IMR-90 (cell line): Measurements from ENCODE around the gene SAT1.

Experiments
- MAZ ChIP-seq: IDR thresholded peaks from 2 replicates; pipeline ENCODE4 v1.6.1; 2012; ENCODE audit warnings: low read depth, mild to moderate bottlenecking, low read length, improper control_type of control experiment, moderate library complexity, borderline replicate concordance
- POLR2A ChIP-seq: IDR thresholded peaks from 2 replicates; pipeline ENCODE4 v1.6.1; 2012; ENCODE audit warnings: mild to moderate bottlenecking, low read depth, low read length
- RFX5 ChIP-seq: IDR thresholded peaks from 2 replicates; pipeline ENCODE4 v1.8.0; 2012; ENCODE audit warnings: low read depth, mild to moderate bottlenecking, low read length, moderate library complexity
- TF ChIP-seq, protein P1 (sequence below): conservative IDR thresholded peaks from 2 replicates; pipeline ENCODE4 v1.5.1; 2012; ENCODE audit warnings: mild to moderate bottlenecking, low read depth, low read length, improper control_type of control experiment

GRCh38 chrX:23749129-23749528, 33.8 kb upstream of the SAT1 start:
- TF ChIP-seq, protein P1, sequence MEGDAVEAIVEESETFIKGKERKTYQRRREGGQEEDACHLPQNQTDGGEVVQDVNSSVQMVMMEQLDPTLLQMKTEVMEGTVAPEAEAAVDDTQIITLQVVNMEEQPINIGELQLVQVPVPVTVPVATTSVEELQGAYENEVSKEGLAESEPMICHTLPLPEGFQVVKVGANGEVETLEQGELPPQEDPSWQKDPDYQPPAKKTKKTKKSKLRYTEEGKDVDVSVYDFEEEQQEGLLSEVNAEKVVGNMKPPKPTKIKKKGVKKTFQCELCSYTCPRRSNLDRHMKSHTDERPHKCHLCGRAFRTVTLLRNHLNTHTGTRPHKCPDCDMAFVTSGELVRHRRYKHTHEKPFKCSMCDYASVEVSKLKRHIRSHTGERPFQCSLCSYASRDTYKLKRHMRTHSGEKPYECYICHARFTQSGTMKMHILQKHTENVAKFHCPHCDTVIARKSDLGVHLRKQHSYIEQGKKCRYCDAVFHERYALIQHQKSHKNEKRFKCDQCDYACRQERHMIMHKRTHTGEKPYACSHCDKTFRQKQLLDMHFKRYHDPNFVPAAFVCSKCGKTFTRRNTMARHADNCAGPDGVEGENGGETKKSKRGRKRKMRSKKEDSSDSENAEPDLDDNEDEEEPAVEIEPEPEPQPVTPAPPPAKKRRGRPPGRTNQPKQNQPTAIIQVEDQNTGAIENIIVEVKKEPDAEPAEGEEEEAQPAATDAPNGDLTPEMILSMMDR, result no peak
- TF ChIP-seq RFX5, result no peak
- TF ChIP-seq POLR2A, result no peak
- no peak for TF ChIP-seq MAZ
